HG02981 (cell line): ENCODE data around the gene SLC7A1.

Source experiments
- ATAC-seq: cut with Tn5 transposase; IDR thresholded peaks from one replicate; pipeline ENCODE4 v1.9.1; 2021; ENCODE audit warnings: mild to moderate bottlenecking, moderate library complexity; ENCODE audit not compliant: unreplicated experiment

SLC7A1 gene

GRCh38 chr13:29562786-29563438, 32.6 kb downstream of the SLC7A1 start:
- no peak for ATAC-seq

- no peak for ATAC-seq
These were observed 33.6 kb downstream of the SLC7A1 start for GRCh38 chr13:29561918-29562317.

- ATAC-seq, result no peak
These were observed 38.7 kb downstream of the SLC7A1 start for GRCh38 chr13:29556742-29557141.

DNA sequence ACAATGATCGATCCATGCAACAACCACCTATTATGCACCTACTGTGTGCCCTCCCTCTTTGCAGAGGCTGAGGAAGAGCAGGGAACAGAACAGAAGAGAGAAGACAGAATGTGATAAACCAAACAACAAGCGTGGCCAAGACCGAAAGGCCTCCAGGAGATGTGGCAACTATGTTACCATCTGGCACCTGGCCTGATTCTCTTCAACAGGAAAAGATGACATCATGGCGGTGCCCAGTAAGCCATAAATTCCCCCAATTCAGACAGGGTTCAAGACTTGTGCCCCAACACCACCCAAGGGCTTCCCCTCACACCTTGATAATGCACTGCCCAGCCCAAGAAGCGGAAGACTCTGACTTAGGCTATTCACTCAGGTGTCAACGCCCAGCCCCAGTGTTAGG, 44.3 kb downstream of the SLC7A1 start:
- no peak for ATAC-seq

DNA sequence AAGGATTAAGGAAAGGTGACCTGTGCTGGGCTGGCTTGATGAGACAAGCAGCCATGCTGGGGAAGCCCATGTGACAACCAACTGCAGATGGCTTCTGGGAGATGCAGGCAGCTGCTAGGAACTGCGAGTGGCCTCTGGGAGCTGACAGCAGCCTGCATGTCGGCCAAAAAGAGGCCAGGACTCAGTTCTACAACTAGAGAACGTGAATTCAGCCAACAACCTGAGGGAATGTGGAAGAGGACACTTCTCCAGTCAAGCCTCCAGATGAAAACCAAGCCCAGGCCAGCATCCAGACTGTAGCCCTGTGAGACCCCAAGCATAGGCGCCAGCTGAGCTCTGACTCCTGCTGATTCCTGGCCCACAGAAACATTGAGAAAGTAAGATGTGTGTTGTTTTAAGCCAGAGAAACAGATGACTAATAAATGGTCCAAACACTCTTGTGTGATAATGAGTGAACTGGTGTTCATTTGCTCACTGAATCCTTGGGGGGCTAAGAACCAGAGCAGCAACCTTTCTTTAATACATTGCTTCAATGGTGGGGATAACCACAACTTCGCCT, 45.0 kb downstream of the SLC7A1 start:
- ATAC-seq, result no peak

- ATAC-seq, result no peak
These were observed 46.8 kb downstream of the SLC7A1 start for GRCh38 chr13:29548722-29549121.

- ATAC-seq, result no peak
These were observed 48.3 kb downstream of the SLC7A1 start for GRCh38 chr13:29547153-29547552.

- no peak for ATAC-seq
These were observed 48.8 kb downstream of the SLC7A1 start for GRCh38 chr13:29546662-29547061.

GRCh38 chr13:29545988-29546387, 49.5 kb downstream of the SLC7A1 start:
- ATAC-seq, result no peak

DNA sequence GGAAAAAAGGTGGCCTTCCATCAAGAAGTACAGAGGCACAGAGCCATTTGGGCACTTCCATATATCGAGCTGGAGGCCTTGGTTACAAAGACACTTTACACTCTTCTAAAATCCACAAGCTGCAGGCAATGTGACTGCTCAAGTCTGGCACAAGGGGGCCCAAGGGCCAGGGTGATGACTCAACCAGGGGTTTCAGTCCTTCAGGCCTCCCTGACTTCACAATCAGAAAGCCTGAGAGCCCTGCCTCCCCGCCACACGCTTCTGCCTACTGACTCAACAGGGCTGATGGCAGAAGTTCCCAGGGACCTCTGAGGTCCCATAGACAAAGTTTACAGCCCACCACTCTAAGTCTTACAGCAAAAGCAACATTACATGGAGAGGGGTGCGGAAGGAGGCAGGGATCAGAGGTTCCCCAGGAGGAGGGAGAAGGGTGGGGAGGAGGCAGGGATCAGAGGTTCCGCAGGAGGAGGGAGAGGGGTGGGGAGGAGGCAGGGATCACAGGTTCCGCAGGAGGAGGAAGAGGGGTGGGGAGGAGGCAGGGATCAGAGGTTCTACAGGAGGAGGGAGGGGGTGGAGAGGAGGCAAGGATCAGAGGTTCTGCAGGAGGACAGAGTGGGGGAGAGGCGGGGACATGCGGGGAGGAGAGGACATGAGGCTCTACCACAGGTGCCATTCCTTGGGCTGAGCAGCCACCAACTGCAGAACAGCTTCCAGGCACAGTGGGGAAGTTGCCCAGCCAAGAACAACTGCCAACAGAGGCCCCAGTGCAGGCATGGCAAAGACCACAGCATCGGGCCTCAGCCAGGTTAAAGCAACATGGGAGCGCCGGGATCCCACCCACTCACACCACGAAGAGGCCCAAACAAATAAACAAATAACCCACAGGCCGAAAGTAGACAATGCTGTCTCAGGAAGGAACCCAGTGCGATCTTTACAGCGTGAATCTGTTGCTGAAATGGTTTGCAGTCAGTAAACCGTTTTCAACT, 52.0 kb downstream of the SLC7A1 start:
- ATAC-seq, result peak; percentile 97

DNA sequence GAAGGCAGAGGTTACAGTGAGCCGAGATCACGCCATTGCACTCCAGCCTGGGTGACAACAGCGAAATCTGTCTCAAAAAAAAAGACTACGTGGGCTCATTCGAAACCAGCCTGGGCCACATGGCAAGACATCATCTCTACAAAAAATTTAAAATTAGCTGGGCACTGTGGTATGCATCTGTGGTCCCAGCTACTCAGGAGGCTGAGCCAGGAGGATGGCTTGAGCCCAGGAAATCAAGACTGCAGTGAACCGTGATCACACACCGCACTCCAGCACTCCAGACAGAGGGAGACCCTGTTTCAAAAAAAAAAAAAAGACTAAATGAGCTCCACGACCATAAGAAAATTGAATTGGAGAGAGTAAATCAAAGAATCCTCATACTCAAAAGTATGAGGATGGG, 53.1 kb downstream of the SLC7A1 start:
- ATAC-seq, result no peak

DNA sequence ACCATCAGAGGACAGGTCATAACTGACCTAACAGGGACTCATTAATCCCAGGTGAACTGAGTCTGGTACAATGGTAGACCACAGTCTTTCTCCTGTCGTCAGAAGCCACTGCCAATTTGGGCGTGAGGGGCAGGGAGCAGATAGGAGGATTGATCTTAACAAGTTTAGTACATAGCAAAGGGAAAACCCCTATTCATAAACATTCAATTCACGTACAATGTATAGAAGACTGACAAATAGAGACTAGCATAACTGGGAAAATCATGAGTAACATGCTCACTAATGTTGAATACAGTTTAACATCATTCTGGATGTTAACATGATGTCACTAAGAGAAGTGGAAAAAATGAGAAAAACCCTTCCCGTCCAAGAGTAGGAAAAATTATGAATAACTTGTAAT, 54.1 kb downstream of the SLC7A1 start:
- ATAC-seq, result no peak

GRCh38 chr13:29540799-29541198, 54.7 kb downstream of the SLC7A1 start:
- ATAC-seq, result no peak

DNA sequence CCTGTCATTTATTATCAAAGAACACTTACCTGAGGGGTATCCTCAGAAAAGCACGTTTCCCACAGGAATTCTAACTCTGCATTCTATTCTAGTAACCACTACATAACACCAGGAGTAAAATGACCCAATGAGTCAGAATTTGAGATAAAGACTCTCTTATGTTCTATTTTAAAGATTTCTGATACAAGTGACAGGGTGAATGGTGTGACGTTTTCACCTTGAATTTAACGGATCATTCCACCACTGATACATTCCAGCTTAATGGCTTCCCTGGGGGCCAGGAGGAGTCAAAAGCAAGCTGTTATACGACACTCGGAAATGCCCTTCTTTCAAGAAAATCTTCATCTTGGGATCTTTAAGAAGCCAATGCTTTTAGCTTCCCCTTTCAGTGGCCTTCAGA, 55.2 kb downstream of the SLC7A1 start:
- no peak for ATAC-seq

DNA sequence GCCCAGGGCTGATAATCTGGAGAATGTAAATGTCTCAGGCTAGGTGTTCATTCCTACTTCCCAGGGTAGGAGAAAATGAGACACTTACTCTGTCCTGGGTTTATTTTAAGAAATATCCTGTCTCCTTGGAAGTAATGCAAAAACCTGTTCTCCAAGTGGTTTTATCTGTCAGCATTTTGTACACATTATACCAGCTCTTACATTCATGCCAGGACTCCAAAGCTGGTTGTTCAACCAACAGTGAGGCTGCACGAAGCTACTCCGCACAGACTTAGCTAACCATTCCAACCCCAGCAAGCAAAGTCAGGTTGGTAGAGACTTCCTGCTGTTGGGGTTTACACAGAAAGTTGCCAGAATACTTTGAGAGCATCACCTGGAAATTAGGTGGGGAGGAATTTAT, 55.6 kb downstream of the SLC7A1 start:
- ATAC-seq, result no peak

DNA sequence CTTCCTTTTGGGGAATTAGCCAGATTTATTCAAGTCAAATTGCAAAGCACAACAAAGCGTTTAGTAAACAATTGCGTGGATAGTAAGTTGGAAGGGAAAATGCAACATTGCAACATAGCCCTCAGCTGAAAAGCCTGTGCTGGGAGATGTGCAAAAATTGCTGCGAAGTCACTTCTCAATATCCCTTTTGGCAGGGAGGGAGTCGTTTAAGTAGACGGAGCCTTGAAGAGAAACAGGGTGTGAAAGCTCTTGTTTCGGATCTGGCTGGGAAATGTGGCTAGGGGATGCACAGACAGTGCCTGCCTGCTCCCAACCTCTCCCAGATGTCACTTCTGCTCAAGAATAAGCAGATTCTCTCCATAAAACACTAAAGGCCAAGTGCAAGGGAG, 56.8 kb downstream of the SLC7A1 start:
- ATAC-seq, result no peak

GRCh38 chr13:29537736-29538651, 57.5 kb downstream of the SLC7A1 start:
- no peak for ATAC-seq

GRCh38 chr13:29536853-29537252, 58.6 kb downstream of the SLC7A1 start:
- ATAC-seq, result no peak

DNA sequence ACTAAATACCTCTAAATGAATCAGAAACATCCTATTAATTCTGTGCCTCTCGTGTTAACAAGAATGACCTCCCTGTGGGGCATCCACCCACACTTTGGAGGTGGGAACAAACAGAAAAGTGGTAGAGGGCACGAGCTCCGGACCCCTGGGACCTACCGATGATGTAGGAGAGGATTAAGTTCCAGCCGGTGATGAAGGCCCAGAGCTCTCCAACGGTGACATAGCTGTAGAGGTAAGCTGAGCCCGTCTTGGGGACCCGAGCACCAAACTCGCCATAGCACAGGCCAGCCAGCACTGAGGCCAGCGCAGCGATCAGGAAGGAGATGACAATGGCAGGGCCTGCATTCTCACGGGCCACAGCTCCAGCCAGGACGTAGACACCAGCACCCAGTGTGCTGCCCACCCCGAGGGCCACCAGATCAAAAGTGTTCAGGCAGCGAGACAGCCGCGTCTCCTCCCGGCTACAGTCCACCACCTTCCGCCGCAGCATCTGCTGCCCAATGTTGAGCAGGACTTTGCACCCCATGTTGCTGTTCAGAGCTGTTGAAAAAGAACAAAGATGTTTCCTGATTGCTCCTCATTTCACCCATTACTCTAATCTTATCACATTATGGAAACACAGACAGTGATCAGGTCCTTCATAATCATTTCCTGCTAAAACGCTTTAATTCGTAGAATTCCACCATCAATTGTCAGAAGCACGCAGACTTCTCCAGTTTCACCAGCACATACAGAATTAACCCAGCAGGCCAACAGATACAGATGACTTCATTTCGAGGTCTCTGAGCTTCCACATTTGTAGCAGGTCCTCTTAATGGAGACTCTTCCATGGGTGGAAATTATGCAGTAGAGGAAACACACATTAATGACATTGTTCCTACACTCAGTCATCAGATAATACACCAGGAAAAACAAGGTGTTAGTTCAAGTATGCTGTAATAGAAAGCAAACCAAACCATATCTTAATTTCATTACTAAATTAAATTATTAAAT, 59.5 kb downstream of the SLC7A1 start:
- ATAC-seq, result no peak

- ATAC-seq, result no peak
These were observed 61.4 kb downstream of the SLC7A1 start for GRCh38 chr13:29534083-29534482.
